Karpas-422 (cell line): ENCODE results near the gene PER3. TPM values are rescaled to one million over a fixed set of nuclear protein-coding genes. Genes with fewer than 3 reads are reported as not detected.
"Not testable (repeated sequence)": the region's sequence is repeated elsewhere in the genome, so short reads cannot be mapped to it uniquely, and the experiment has no call there.

ENCODE experiments used
- DNase-seq: peaks from one replicate; pipeline ENCODE4 v3.0.0-alpha.2; 2015
- H2AFZ ChIP-seq: fragments of 200-600 bp; sonication (generic); 2 replicates; pipeline ENCODE4 v1.6.1; 2014; ENCODE audit warnings: antibody characterized with exemption, low read length, mixed read lengths
- H3K27ac ChIP-seq: fragments of 200-600 bp; sonication (generic); 2 replicates; pipeline ENCODE4 v1.5.1; 2014; ENCODE audit warnings: mild to moderate bottlenecking, low read length, moderate library complexity
- H3K27me3 ChIP-seq: fragments of 200-600 bp; sonication (generic); 2 replicates; pipeline ENCODE4 v1.6.1; 2014; ENCODE audit warnings: low read length, mixed read lengths
- H3K36me3 ChIP-seq: fragments of 200-600 bp; sonication (generic); 2 replicates; pipeline ENCODE4 v1.6.1; 2014; ENCODE audit warnings: low read length, mixed read lengths; ENCODE audit not compliant: insufficient read depth
- H3K4me1 ChIP-seq: fragments of 200-600 bp; sonication (generic); 2 replicates; pipeline ENCODE4 v1.6.1; 2014; ENCODE audit warnings: mild to moderate bottlenecking, low read length, mixed read lengths
- H3K4me2 ChIP-seq: fragments of 200-600 bp; sonication (generic); 2 replicates; pipeline ENCODE4 v1.6.1; 2014; ENCODE audit warnings: low read length, low read depth, mild to moderate bottlenecking; ENCODE audit not compliant: poor library complexity, severe bottlenecking
- H3K4me3 ChIP-seq: fragments of 200-600 bp; sonication (generic); 2 replicates; pipeline ENCODE4 v1.5.1; 2014; ENCODE audit warnings: mild to moderate bottlenecking, antibody characterized with exemption, low read length, mixed read lengths
- H3K79me2 ChIP-seq: fragments of 200-600 bp; sonication (generic); 2 replicates; pipeline ENCODE4 v1.6.1; 2014; ENCODE audit warnings: mild to moderate bottlenecking, low read length, mixed read lengths
- H3K9ac ChIP-seq: fragments of 200-600 bp; sonication (generic); 2 replicates; pipeline ENCODE4 v1.6.0; 2014; ENCODE audit warnings: low read length
- H3K9me2 ChIP-seq: fragments of 200-600 bp; sonication (generic), shearing (Covaris generic); replicated peaks from 2 replicates; pipeline ENCODE4 v1.6.0; 2014; ENCODE audit warnings: mild to moderate bottlenecking, low read length, moderate library complexity; ENCODE audit not compliant: insufficient read depth
- H3K9me3 ChIP-seq: fragments of 300-700, 200-600 bp; sonication (generic); 2 replicates; pipeline ENCODE4 v1.6.1; 2014; ENCODE audit warnings: low read length, mixed read lengths
- H4K20me1 ChIP-seq: fragments of 200-600 bp; sonication (generic); 2 replicates; pipeline ENCODE4 v1.6.1; 2014; ENCODE audit warnings: mild to moderate bottlenecking, antibody characterized with exemption, low read length, low read depth; ENCODE audit not compliant: insufficient read depth
- total RNA-seq: library from RNA; depleted of rRNA; stranded (reverse); fragments of >200 nt; shearing (Covaris generic); gene quantifications from 2 replicates; pipeline ENCODE4 v1.2.3, GENCODE V29; 2014; ENCODE audit warnings: low replicate concordance

Gene PER3
- total RNA-seq, 1 experiment from 2014 or later, result 3.5 TPM

DNA sequence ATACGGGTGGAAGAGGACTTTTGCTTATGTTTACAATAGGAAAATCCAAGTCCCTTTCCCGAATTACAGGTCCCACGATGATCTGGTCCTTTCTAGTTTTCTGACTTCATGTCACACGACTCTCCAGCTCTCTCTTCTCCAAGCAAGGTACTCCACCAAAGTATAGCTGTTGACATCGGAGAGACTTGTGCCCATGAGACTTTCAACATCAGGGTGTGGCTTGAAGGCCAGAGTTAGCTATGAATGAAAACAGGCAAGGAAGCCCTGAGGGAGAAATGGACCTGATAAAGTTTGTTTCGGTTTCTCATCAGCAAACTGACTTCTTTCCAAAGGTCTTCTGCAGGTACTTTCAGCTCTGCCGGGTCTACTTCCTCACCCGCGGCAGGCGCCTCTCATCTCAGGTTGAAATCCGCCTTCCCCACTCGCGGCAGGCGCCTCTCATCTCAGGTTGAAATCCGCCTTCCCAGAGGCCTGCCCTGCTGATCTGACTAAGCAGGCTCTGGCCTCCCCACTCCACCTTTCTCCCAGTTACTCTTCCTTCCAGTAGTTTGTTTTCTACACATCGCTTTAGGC is 2.1 kb upstream of the PER3 start:
- H3K4me1 ChIP-seq, result peaks cover 8% of the 10 kb centered on the region

DNA sequence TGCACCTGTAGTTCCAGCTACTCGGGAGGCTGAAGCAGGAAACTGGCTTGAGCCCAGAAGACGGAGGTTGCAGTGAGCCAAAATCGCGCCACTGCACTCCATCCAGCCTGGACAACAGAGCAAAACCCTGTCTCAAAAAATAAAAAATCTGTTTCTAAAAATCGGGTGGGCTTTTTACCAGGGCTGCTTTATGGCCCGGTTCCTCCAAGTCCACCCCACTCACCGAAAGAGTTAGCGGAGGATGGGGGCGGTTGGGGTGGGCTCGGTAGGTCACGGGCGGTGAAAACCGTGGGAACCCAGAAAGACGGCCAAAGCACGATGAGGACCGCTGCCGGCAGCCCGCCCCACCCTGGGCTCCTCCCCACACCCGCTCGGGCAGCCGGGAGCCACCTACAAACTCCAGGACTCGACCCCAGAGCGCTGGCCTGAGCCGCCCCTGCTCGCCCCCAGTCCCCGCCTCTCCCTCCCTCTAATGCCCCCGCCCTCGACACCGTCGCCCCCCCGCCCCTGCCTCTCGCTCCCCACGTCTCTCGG is 846 bp upstream of the PER3 start:
- no peaks in the 10 kb centered on the region for H3K27me3 ChIP-seq
- H4K20me1 ChIP-seq, result no peaks in the 10 kb centered on the region
- no peaks in the 10 kb centered on the region for H3K79me2 ChIP-seq
- H3K9me2 ChIP-seq, result no peaks in the 10 kb centered on the region
- peak; percentile 68 for DNase-seq
- peak overlapping the region; percentile 64 for H3K9ac ChIP-seq
- H3K4me3 ChIP-seq, result peak overlapping the region; percentile 67
- H3K36me3 ChIP-seq, result 0 out of 2 replicates have a peak, but pooled peaks cover 4% of the 10 kb centered on the region
- peak overlapping the region; percentile 65; the same call in 1 of the 2 replicates for H2AFZ ChIP-seq
- H3K9me3 ChIP-seq, result no peaks in the 10 kb centered on the region
- H3K4me2 ChIP-seq, result peak overlapping the region; percentile 76
- H3K4me1 ChIP-seq, result peaks cover 8% of the 10 kb centered on the region
- no peak overlapping the region for H3K27ac ChIP-seq

More for the DNA sequence above, 2.1 kb upstream of the PER3 start:
- Histone ChIP-seq H3K9ac (no peak overlapping the region), H4K20me1 (no peaks in the 10 kb centered on the region), H3K79me2 (no peaks in the 10 kb centered on the region), H3K9me2 (no peaks in the 10 kb centered on the region), H3K9me3 (no peaks in the 10 kb centered on the region), H3K4me3 (no peak overlapping the region), H3K27me3 (no peaks in the 10 kb centered on the region), H2AFZ (no peak overlapping the region), H3K4me2 (no peak overlapping the region), H3K27ac (no peak overlapping the region), H3K36me3 (peaks cover 11% of the 10 kb centered on the region; the same call in 1 of the 2 replicates)
- DNase-seq, result peak; percentile 33

DNA sequence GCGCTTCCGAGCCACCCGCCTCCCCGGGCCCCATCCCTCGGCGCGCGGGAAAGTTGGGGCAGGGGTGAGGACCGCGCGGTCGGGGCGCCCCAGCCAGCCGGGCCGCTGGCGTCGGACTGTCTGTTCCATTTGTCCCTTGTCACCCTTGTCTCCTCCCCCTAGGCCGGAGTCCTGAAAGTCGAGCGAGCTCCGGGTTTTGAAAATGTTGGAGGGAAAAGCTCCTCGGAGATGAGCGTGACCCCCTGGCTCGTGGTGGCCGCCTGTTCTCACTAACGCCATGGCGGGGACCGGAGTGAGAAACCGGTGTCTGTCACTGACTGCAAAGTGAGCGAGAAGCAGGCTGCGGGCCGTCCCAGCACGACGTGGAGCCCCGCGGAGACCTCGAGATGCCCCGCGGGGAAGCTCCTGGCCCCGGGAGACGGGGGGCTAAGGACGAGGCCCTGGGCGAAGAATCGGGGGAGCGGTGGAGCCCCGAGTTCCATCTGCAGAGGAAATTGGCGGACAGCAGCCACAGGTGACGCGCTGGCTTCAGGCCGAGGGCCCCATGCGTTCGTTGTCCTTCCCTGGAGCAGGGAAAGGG is 491 bp downstream of the PER3 start:
- H3K4me1 ChIP-seq, result peaks cover 8% of the 10 kb centered on the region
- no peak overlapping the region for H3K4me3 ChIP-seq
- H3K4me2 ChIP-seq, result no peak overlapping the region
- no peaks in the 10 kb centered on the region for H3K27me3 ChIP-seq
- H3K9me3 ChIP-seq, result no peaks in the 10 kb centered on the region
- H3K36me3 ChIP-seq, result 0 out of 2 replicates have a peak, but pooled peaks cover 4% of the 10 kb centered on the region
- H3K79me2 ChIP-seq, result no peaks in the 10 kb centered on the region
- no peak overlapping the region for H3K9ac ChIP-seq
- H3K9me2 ChIP-seq, result no peaks in the 10 kb centered on the region
- H3K27ac ChIP-seq, result no peak overlapping the region
- peak; percentile 37 for DNase-seq
- no peaks in the 10 kb centered on the region for H4K20me1 ChIP-seq
- no peak overlapping the region for H2AFZ ChIP-seq

DNA sequence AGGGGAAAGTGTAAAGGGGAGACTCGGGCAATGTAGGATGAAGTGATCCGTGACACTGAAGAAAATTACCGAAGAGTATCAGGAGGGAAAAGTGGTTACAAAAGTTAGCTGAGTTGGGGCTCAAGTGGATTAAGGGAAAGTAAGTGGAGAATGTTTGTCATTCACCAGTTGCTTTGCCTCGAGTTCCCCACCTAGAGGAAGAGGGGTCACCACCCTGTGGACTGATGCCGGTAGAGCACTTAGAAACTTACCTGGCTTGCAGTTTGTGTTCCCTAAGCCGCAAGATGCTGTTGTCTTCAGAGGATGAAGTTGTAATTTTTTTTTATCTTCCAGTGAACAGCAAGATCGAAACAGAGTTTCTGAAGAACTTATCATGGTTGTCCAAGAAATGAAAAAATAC is 1.0 kb downstream of the PER3 start:
- Histone ChIP-seq H3K9me3 (no peaks in the 10 kb centered on the region), H3K27me3 (no peaks in the 10 kb centered on the region), H3K79me2 (no peaks in the 10 kb centered on the region), H2AFZ (no peak overlapping the region), H3K9me2 (no peaks in the 10 kb centered on the region), H3K36me3 (0 out of 2 replicates have a peak, but pooled peaks cover 4% of the 10 kb centered on the region), H3K9ac (no peak overlapping the region), H3K27ac (no peak overlapping the region), H4K20me1 (no peaks in the 10 kb centered on the region), H3K4me1 (peaks cover 8% of the 10 kb centered on the region), H3K4me3 (no peak overlapping the region), H3K4me2 (no peak overlapping the region)
- peak; percentile 40 for DNase-seq

DNA sequence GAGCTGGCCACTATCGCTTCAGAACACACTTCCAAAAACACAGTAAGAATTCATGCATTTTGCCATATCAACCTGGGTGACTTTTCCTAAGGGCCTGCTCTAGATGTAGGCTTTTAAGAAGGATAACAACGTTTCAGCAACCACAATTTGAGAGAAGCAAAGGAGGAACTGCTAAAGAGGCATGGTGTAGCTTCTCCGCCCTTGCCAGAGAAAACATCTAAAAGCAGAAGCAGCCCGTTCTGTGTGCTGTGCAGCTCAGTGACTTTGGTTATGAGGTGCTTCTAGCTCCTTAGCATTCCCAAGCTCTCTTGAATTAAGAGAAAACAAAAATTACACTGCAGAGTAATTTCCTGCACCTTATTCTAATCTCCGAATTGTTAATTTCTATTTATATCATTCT is 2.7 kb downstream of the PER3 start:
- peak; percentile 34 for DNase-seq
- H3K79me2 ChIP-seq, result no peaks in the 10 kb centered on the region
- no peak overlapping the region for H3K27ac ChIP-seq
- no peak overlapping the region for H2AFZ ChIP-seq
- peaks cover 8% of the 10 kb centered on the region for H3K4me1 ChIP-seq
- no peaks in the 10 kb centered on the region for H3K27me3 ChIP-seq
- H4K20me1 ChIP-seq, result no peaks in the 10 kb centered on the region
- no peak overlapping the region for H3K4me3 ChIP-seq
- H3K36me3 ChIP-seq, result no peaks in the 10 kb centered on the region
- peaks cover 7% of the 10 kb centered on the region; the same call in 1 of the 2 replicates for H3K9me3 ChIP-seq
- H3K9me2 ChIP-seq, result no peaks in the 10 kb centered on the region
- no peak overlapping the region for H3K4me2 ChIP-seq
- no peak overlapping the region for H3K9ac ChIP-seq

DNA sequence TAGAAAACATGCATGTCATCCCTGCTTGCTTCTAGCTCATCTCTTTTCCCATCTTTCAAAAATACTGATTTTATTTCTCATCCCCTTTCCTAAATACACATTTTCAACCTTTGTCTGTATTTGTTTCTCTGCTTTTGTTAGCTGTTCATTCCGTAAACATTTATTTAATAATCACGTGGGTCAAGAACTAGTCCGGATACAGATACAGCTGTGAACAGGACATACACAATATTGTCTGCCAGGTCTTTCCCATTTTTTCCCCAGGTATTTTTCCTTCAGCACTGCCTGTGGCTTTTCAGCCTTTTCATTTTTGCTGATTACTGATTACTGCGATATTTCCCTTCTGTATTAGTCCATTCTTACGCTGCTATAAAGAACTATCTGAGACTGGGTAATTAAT is 5.7 kb downstream of the PER3 start:
- Histone ChIP-seq H3K27me3 (no peaks in the 10 kb centered on the region), H2AFZ (no peak overlapping the region), H3K4me3 (no peak overlapping the region), H4K20me1 (no peaks in the 10 kb centered on the region), H3K27ac (no peak overlapping the region), H3K9me3 (peaks cover 7% of the 10 kb centered on the region; the same call in 1 of the 2 replicates), H3K9ac (no peak overlapping the region), H3K4me2 (no peak overlapping the region), H3K79me2 (no peaks in the 10 kb centered on the region), H3K36me3 (no peaks in the 10 kb centered on the region), H3K4me1 (no peaks in the 10 kb centered on the region), H3K9me2 (no peaks in the 10 kb centered on the region)
- no peak for DNase-seq

DNA sequence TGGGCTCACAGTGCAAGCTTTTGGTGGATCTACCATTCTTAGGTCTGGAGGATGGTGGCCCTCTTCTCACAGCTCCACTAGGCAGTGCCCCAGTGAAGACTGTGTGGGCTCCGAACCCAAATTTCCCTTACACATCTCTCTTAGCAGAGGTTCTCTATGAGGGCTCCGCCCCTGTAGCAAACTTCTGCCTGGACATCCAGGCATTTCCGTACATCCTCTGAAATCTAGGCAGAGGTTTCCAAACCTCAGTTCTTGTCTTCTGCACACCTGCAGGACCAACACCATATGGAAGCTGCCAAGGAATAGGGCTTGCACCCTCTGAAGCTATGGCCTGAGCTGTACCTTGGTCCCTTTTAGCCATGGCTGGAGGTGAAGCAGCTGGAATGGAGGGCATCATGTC is 6.9 kb downstream of the PER3 start:
- H3K4me1 ChIP-seq, H3K79me2 ChIP-seq, H3K9ac ChIP-seq, H3K9me2 ChIP-seq, DNase-seq, H3K36me3 ChIP-seq, H3K27ac ChIP-seq, H3K4me2 ChIP-seq, H2AFZ ChIP-seq, H3K9me3 ChIP-seq, H3K4me3 ChIP-seq, H3K27me3 ChIP-seq, H4K20me1 ChIP-seq: not testable (repeated sequence)

DNA sequence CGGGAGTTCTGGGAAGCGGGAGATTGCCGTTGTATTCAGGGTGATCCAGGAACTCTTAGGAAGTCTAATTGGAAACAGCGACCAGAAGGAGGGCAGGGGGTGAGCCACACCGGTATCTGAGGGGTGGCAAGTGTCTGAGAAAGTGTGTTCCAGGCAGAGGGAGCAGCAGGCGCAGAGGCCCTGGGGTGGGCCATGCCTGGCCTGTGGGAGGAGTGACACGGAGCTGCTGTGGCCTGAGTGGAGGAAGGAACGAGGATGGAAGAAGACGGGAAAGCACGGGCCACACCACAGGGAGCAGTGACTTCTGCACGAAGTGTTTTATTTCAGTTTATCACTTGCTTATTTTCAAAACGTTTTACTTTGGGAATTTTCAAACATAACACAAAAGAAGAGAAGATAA is 11.3 kb downstream of the PER3 start:
- H3K4me2 ChIP-seq, result no peak overlapping the region
- no peak for DNase-seq
- peaks cover 5% of the 10 kb centered on the region; the same call in 1 of the 2 replicates for H3K9me3 ChIP-seq
- H3K4me3 ChIP-seq, result no peak overlapping the region
- no peaks in the 10 kb centered on the region for H3K79me2 ChIP-seq
- H3K9me2 ChIP-seq, result no peaks in the 10 kb centered on the region
- no peak overlapping the region for H3K27ac ChIP-seq
- no peak overlapping the region for H2AFZ ChIP-seq
- H3K27me3 ChIP-seq, result no peaks in the 10 kb centered on the region
- H3K4me1 ChIP-seq, result no peaks in the 10 kb centered on the region
- no peaks in the 10 kb centered on the region for H4K20me1 ChIP-seq
- H3K36me3 ChIP-seq, result no peaks in the 10 kb centered on the region
- H3K9ac ChIP-seq, result no peak overlapping the region
